GM23248 (cell line): Measurements from ENCODE around the gene CRACR2A.

Experiments used
- EZH2 ChIP-seq: fragments of 200-600 bp; sonication (generic); IDR thresholded peaks from 2 replicates; pipeline ENCODE4 v1.6.1; 2018; ENCODE audit warnings: antibody characterized with exemption, mild to moderate bottlenecking; ENCODE audit not compliant: insufficient read depth, poor library complexity, severe bottlenecking
- EZH2phosphoT487 ChIP-seq: fragments of 200-600 bp; sonication (generic); IDR thresholded peaks from 2 replicates; pipeline ENCODE4 v1.6.1; 2018; ENCODE audit warnings: antibody characterized with exemption, moderate library complexity, mild to moderate bottlenecking, low read depth; ENCODE audit not compliant: insufficient read depth

- TF ChIP-seq EZH2 (no peak), EZH2phosphoT487 (no peak)
Measured at GRCh38 chr12:3605692-3606091, 147.2 kb downstream of the CRACR2A start.
